Endothelial cell of umbilical vein (primary cell): ENCODE measurements around the gene KRT23. TPM values are rescaled to one million over a fixed set of nuclear protein-coding genes. Genes with fewer than 3 reads are reported as not detected.

Experiments
- BruUV-seq: library from RNA; stranded (reverse); fragments of 400-500 nt; replicated peaks from 2 replicates; lab custom pipeline; 2021; lab: Mats Ljungman, UMichigan
- CTCF ChIA-PET: fragments of 300-600, 350-600 bp; sonication (Branson Sonifier 250); formaldehyde crosslinking; loops from one replicate; lab custom pipeline; 2021; ENCODE audit warnings: antibody characterized with exemption, inconsistent platforms; lab: Charles Lee
- POLR2A ChIA-PET: fragments of 300-600, 350-600 bp; sonication (Branson Sonifier 250); formaldehyde crosslinking; loops from one replicate; lab custom pipeline; 2021; ENCODE audit warnings: antibody characterized with exemption, inconsistent platforms; lab: Charles Lee
- DNase-seq: peaks from one replicate; pipeline ENCODE4 v3.0.0-alpha.2; 2011; ENCODE audit warnings: low read depth, low spot score
- FAIRE-seq: peaks from 2 replicates; lab custom pipeline; 2011; peaks lifted over from hg19 to GRCh38; lab: Jason Lieb, UNC
- H2AFZ ChIP-seq: 2 replicates; pipeline ENCODE4 v1.6.0; 2012; ENCODE audit warnings: low read depth, low read length, control low read depth, inconsistent platforms
- H3K27ac ChIP-seq: 2 replicates; pipeline ENCODE4 v1.5.1; 2011; ENCODE audit warnings: low read depth, mild to moderate bottlenecking, control low read depth, low read length, moderate library complexity; ENCODE audit not compliant: insufficient read depth
- H3K27me3 ChIP-seq, 2 experiments: 2 replicates each; pipeline versions ENCODE4 v1.6.0 to v1.6.1; 2011; ENCODE audit warnings: low read length in 2 of 2, mixed read lengths in 1 of 2; ENCODE audit not compliant: control insufficient read depth in 2 of 2, insufficient read depth in 2 of 2
- H3K36me3 ChIP-seq, 2 experiments: 2 replicates in 1 of 2; 3 replicates in 1 of 2; pipeline ENCODE4 v1.5.1; 2011; ENCODE audit warnings: low read length in 2 of 2, mild to moderate bottlenecking in 1 of 2, moderate library complexity in 1 of 2; ENCODE audit not compliant: control insufficient read depth in 2 of 2, insufficient read depth in 2 of 2; ENCODE audit errors: extremely low read depth in 1 of 2
- H3K4me1 ChIP-seq: 3 replicates; pipeline ENCODE4 v1.5.1; 2011; ENCODE audit warnings: mild to moderate bottlenecking, low read length; ENCODE audit not compliant: control insufficient read depth, insufficient read depth; ENCODE audit errors: extremely low read depth
- H3K4me2 ChIP-seq: 2 replicates; pipeline ENCODE4 v1.6.1; 2011; ENCODE audit warnings: low read length, control low read depth, mixed read lengths; ENCODE audit not compliant: insufficient read depth
- H3K4me3 ChIP-seq, 3 experiments: fragments of 200-600 bp in 1 of 3; sonication (generic), shearing (Covaris generic) in 1 of 3; replicated peaks in 1 of 3; 2 replicates each; pipeline ENCODE4 v1.5.1; 2011 to 2016; ENCODE audit warnings: control low read depth in 3 of 3, low read length in 3 of 3, mild to moderate bottlenecking in 2 of 3, inconsistent platforms in 1 of 3, low read depth in 1 of 3, moderate library complexity in 1 of 3; ENCODE audit not compliant: insufficient read depth in 1 of 3
- H3K79me2 ChIP-seq: 2 replicates; pipeline ENCODE4 v1.6.0; 2012; ENCODE audit warnings: low read length, inconsistent platforms; ENCODE audit not compliant: control insufficient read depth, insufficient read depth
- H3K9ac ChIP-seq: replicated peaks from 2 replicates; pipeline ENCODE3; 2011; ENCODE audit warnings: low read length, control low read depth; ENCODE audit not compliant: insufficient read depth; ENCODE audit errors: extremely low read depth
- H3K9me1 ChIP-seq: replicated peaks from 3 replicates; pipeline ENCODE4 v1.6.0; 2011; ENCODE audit warnings: mild to moderate bottlenecking, low read length; ENCODE audit not compliant: control insufficient read depth, insufficient read depth; ENCODE audit errors: extremely low read depth
- H3K9me3 ChIP-seq: replicated peaks from 2 replicates; pipeline ENCODE4 v1.5.1; 2012; ENCODE audit warnings: low read length, inconsistent platforms; ENCODE audit not compliant: control insufficient read depth, insufficient read depth
- H4K20me1 ChIP-seq: replicated peaks from 2 replicates; pipeline ENCODE3; 2011; ENCODE audit warnings: mild to moderate bottlenecking, low read length; ENCODE audit not compliant: control insufficient read depth, insufficient read depth; ENCODE audit errors: extremely low read depth
- CTCF ChIP-seq, 2 donors: IDR thresholded peaks; 1 replicate in 1 of 2; 2 replicates in 1 of 2; pipeline ENCODE4 v1.5.1; 2011; ENCODE audit warnings: low read length in 2 of 2, mild to moderate bottlenecking in 2 of 2, moderate library complexity in 2 of 2, control low read depth in 1 of 2, inconsistent platforms in 1 of 2, low read depth in 1 of 2; ENCODE audit not compliant: insufficient read depth in 1 of 2; ENCODE audit errors: extremely low read depth in 1 of 2
- EZH2 ChIP-seq: IDR thresholded peaks from 2 replicates; pipeline ENCODE4 v1.6.1; 2012; ENCODE audit warnings: borderline replicate concordance, low read depth, mild to moderate bottlenecking, moderate library complexity, low read length, inconsistent platforms; ENCODE audit not compliant: severe bottlenecking
- FOS ChIP-seq: IDR thresholded peaks from 2 replicates; pipeline ENCODE4 v1.6.1; 2011; ENCODE audit warnings: mild to moderate bottlenecking, low read length, moderate library complexity, borderline replicate concordance; ENCODE audit not compliant: insufficient read depth
- GATA2 ChIP-seq: IDR thresholded peaks from 2 replicates; pipeline ENCODE4 v1.7.0; 2011; ENCODE audit warnings: low read depth, mild to moderate bottlenecking, moderate library complexity, mixed read lengths, low read length; ENCODE audit not compliant: insufficient read length, insufficient read depth
- JUN ChIP-seq: IDR thresholded peaks from 2 replicates; pipeline ENCODE4 v1.6.1; 2011; ENCODE audit warnings: borderline replicate concordance, low read depth; ENCODE audit not compliant: insufficient read length, insufficient read depth
- MYC ChIP-seq: IDR thresholded peaks from one replicate; pipeline ENCODE4 v1.6.1; 2011; ENCODE audit warnings: mild to moderate bottlenecking, low read depth, low read length
- POLR2A ChIP-seq: IDR thresholded peaks from 2 replicates; pipeline ENCODE4 v1.6.1; 2012; ENCODE audit warnings: low read depth, mild to moderate bottlenecking, control low read depth, low read length
- POLR2AphosphoS5 ChIP-seq: IDR thresholded peaks from 2 replicates; pipeline ENCODE4 v1.6.1; 2012; ENCODE audit warnings: low read depth, mild to moderate bottlenecking, control low read depth, low read length, moderate library complexity; ENCODE audit not compliant: insufficient read depth
- dilution Hi-C: fragments of 300-500 bp; cut with MboI; formaldehyde crosslinking; loops from one replicate; pipeline ENCODE4 v1.15.0; 2019; ENCODE audit warnings: low sequenced_read_pairs; ENCODE audit not compliant: extremely low pct_ligation_motif_present
- intact Hi-C: fragments of 100-400 bp; cut with micrococcal nuclease; formaldehyde crosslinking; loops from one replicate; pipeline ENCODE4 v1.10.0; 2022
- polyA plus RNA-seq, 4 experiments: library from polyadenylated mRNA; depleted of rRNA in 3 of 4; stranded (reverse) in 3 of 4; unstranded in 1 of 4; fragments of >200 nt; gene quantifications; 2 replicates each; pipeline versions ENCODE4 v1.2.1 to v1.2.3, GENCODE V29; 2011 to 2012; ENCODE audit warnings: missing spikeins in 1 of 4
- total RNA-seq: library from RNA; stranded (reverse); gene quantifications from 2 replicates; pipeline ENCODE4 v1.2.3, GENCODE V29; 2021
- TF ChIP-seq, protein P1 (sequence below): IDR thresholded peaks from 2 replicates; pipeline ENCODE4 v1.6.1; 2011; ENCODE audit not compliant: insufficient read depth, insufficient read length

Gene KRT23
- total and polyA plus RNA-seq, 2 donors (not counting 3 experiments of a cell fraction or from before 2014, with no cell fraction given) = not detected

DNA sequence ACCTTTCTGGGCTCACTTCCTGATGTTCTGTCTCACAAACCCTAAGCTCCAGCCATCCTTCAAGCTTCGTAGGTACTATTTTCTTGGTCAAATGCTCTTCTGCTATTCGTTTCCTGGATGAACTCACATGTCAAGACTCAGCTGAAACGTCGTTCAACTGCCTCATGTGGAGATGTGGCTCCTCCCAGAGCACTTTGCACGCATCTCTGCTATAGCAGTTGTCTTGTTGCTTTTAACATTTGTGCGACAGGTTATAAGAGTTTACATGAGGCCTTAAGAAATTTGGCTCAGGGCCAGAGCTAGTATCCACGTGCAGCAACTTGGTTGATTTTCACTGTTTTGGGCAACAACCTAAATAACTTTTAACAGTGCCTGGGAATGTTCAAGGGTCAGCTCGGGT is 49.5 kb upstream of the KRT23 start:
- Histone ChIP-seq H3K79me2 (no peaks in the 10 kb centered on the region), H3K4me2 (no peak overlapping the region), H4K20me1 (no peaks in the 10 kb centered on the region), H3K27me3 (peaks cover 0 to 4% of the 10 kb centered on the region in 2 experiments), H3K36me3 (no peaks in the 10 kb centered on the region), H3K9ac (no peak overlapping the region), H3K4me3 (no peak overlapping the region), H3K4me1 (no peaks in the 10 kb centered on the region), H3K9me3 (no peaks in the 10 kb centered on the region), H3K27ac (no peak overlapping the region), H3K9me1 (no peaks in the 10 kb centered on the region), H2AFZ (no peak overlapping the region)
- ChIA-PET CTCF (interaction anchor here (0.8 kb wide), 1 partner anchor 336 kb away, joined by 3 read pairs; no protein-coding TSS in a partner anchor), POLR2A (no interaction called here)
- TF ChIP-seq CTCF (IDR thresholded peaks at IDR 0.05; ENCODE audit: extremely low read depth in 1 of 2, insufficient read depth in 1 of 2, low read depth in 1 of 2, low read length in 2 of 2) (no peak), POLR2AphosphoS5 (no peak), MYC (no peak), JUN (no peak), GATA2 (no peak), POLR2A (no peak), FOS (no peak), EZH2 (no peak)
- TF ChIP-seq, protein P1, sequence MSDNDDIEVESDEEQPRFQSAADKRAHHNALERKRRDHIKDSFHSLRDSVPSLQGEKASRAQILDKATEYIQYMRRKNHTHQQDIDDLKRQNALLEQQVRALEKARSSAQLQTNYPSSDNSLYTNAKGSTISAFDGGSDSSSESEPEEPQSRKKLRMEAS = no peak
- no peak for FAIRE-seq
- dilution Hi-C loops (no loop called here), intact Hi-C loops (no loop called here)
- no TSS peak for BruUV-seq
- DNase-seq = no peak
